GM18868 (cell line): ENCODE data around the gene ADGRG2.

ENCODE experiments used
- ATAC-seq: cut with Tn5 transposase; IDR thresholded peaks from one replicate; pipeline ENCODE4 v1.9.1; 2021; ENCODE audit warnings: mild to moderate bottlenecking, moderate library complexity; ENCODE audit not compliant: unreplicated experiment

The ADGRG2 gene

DNA sequence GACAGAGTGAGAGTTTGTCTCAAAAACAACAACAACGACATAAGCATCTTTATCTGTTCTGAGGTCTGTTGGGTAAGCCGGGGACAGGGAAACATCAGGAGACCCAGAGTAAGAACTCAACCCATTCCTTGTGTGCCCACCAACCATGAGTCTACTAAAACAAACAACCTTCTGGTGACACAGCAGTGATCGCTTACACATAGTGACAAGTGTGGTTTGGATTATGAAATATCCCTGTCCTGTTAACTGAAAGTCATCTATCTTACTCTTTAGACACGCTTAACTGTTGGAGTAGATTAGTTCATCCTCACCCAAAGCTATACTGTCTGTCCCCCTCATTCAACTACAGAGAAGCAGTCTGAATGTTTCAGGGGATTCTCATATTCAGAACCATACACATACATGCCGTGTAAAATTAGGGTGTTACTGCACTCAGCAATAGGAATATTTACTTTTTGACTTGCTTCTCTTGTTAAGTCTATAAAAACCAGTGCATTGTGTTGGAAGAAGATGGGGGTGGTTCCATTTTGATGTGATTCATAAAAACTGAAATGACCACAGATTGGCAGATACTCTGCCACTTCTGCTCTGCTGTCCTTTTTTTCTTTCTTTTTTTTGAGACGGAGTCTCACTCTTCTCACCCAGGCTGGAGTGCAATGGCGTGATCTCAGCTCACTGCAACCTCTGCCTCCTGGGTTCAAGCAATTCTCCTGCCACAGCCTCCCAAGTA is 165.8 kb downstream of the ADGRG2 start:
- no peak for ATAC-seq

DNA sequence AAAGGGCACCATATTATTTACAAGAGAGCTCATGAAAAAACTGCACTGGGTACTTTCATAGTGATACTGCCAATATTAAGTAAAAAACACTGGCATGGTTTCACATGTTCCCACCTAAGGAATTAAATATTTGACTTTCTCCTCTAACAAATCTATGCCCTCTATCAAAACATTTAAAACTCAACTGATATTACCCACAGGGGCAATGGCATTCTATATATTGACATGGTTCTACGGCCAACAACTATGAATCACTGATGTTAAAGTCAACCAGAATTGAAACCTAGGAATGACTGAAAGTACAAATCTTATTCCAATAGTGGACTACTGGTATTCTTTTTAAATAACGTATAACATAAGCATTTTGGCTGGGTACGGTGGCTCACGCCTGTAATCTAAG is 166.6 kb downstream of the ADGRG2 start:
- ATAC-seq: no peak

DNA sequence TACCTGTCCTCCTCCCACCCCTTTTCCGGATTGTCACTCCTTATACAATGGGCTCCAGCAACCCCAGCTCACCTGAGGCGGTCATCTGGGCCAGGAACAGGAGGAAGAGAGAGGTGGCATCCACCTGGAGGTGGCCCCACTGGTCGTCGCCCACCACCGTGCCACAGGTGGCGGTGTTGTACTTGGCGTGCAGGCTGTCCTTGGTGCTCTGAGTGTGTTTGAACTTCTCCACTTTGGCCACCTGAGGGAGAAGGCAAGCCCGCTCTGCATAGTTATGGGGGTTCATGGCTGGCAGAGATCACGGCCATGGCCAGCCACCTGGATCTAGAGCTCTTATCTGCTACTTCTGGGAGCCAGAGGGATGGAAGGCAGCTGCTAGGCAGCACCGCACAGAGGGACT is 171.2 kb downstream of the ADGRG2 start:
- ATAC-seq: no peak

DNA sequence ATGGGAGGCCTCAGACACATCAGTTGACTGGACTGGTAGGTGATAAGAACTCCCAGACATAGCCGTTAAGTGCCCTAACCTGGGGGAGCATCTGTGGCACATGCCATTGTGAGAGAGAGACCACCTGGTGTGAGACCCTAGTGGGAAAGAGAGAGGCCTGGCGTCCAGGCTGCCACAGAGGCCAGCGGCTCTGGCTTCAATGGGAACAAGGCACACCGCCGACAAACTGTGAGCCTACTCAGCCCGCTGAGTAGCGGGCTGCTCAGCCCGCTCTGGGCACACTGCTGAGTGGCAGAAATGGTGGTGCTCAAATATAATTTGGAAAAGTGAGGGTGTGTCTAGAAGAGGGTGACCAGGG is 172.3 kb downstream of the ADGRG2 start:
- no peak for ATAC-seq

DNA sequence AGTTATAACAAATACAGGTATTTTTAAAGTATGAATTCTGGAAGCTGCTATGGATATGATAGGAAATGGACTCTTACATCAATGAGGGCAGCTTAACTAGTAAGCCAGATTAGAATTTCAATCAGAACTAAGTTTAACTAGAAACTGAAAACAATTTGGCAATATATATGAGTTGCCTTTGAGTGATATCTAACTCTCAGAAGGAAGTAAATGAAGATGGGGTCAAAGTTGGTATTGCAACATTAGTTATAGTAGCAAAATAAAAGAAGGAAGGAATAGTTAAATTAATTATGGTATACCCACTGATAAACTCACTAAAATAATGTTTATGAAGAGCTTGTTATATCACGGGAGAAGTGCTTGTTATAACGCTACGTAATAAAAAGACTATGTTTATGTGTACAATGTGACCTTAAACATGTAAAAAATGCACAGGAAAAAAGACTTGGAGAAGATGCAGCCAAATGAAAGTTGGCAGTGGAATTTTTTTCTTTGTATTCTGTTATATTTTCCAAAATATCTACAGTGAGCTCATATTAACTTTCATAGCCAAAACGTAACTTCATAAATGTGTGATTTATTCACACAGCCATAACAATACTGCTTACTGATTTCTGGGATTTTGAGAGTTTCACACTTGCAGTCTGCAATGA is 172.9 kb downstream of the ADGRG2 start:
- ATAC-seq: no peak

DNA sequence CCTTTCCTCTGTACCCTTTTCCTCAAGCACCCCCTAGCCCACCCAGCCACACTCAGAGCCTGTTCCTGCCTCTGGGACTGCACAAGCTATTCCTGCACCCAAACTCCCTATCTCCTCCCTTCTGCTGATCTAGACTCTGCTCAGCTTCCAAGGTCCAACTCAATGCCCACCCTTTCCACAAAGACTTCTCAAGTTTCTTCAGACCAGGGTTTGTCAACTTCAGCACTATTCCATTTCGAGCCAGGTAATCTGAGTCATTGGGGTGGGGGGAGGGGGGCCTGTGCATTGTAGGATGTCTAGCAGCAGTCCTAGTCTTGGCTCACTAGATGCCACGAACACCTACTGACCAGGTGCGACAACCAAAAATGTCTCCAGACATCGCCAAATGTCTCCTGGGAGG is 175.7 kb downstream of the ADGRG2 start:
- no peak for ATAC-seq

DNA sequence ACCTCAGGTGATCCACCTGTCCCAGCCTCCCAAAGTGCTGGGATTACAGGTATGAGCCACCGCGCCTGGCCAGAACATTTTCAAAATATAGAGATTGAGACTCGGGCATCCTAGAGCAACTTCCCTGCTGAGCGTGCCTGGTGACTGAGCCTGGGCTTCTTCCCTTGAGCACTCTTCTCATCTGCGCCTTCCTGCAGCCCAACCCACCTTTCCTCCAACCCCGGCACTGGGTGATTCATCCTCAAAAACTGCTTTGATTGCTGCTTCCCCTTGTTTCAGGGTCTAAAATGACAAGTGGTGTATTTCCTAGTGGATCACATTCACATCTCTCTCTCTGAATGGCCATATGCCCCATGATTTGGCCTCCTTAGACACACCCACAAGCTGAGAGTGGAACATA is 176.1 kb downstream of the ADGRG2 start:
- no peak for ATAC-seq

DNA sequence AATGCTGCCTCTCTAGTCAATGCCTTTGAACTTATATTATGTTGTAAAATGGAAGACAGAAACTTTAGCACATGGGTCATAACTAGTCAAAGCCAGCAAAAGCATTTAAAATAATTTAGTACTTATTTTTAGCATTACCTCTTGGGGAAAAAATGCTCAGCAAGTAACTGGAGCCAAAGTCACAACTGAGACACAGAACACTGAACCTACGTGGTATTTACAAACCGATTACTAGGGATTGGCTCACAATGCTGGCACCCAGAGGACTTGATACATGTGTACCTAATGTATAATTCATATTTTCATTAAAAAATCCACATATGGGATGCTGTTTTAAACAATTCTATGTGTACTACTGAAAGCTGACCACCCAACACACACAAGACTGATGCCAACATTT is 176.8 kb downstream of the ADGRG2 start:
- no peak for ATAC-seq

DNA sequence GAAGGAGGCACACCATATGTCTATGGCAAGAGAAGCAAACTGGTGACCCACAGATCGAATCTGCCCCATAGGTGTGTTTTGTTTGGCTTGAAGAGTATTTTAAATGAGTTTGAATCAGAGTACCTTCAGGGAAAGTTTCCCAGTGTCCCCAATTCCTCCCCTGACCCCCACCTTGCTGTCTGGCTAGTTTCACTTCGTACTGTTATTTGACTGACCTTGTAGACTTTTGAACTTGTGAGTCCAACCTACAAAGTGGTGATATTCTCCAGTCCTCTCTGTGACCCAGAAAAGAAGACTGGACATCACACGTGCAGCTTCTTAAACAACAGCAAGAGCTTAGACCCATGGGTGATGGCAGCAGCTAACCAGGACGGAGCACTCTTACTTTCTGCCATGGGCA is 177.8 kb downstream of the ADGRG2 start:
- no peak for ATAC-seq

DNA sequence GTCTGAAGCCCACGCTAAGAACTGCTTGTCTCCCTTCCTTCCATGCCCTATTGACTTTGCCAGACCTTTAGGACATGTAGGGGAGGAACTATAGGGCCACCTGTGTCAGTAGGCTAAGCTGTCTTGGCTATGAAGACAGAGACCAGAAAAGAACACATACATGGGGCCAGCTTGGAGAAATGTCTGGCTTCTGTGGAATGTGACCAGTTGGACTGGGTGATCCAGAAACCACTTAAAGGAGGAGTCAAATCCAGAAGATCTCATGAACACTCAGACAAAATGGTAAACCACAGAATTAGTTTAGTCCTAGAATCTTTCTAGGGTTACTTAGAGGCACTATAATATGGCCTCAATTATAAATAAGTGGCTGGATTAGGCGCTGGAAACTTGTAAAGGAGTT is 180.4 kb downstream of the ADGRG2 start:
- no peak for ATAC-seq
